SK-N-MC (cell line): ENCODE measurements around the gene PTPRF.

ENCODE experiments used
- EZH2 ChIP-seq: fragments of 200-600 bp; sonication (generic); IDR thresholded peaks from one replicate; pipeline ENCODE4 v1.6.1; 2017; ENCODE audit warnings: antibody characterized with exemption
- FOXP2 ChIP-seq: optimal IDR thresholded peaks from 2 replicates; pipeline ENCODE3; 2011; ENCODE audit warnings: mild to moderate bottlenecking, moderate library complexity; ENCODE audit not compliant: insufficient read depth; ENCODE audit errors: extremely low read length, control extremely low read depth
- POLR2AphosphoS5 ChIP-seq: IDR thresholded peaks from 2 replicates; pipeline ENCODE4 v1.6.1; 2012; ENCODE audit warnings: mild to moderate bottlenecking, low read depth, low read length, borderline replicate concordance

- TF ChIP-seq EZH2 (no peak), FOXP2 (no peak), POLR2AphosphoS5 (no peak)
Measured at GRCh38 chr1:43586136-43586731, 55.6 kb downstream of the PTPRF start.
